HCT116 (cell line): Measurements from ENCODE around the gene SLC13A4. TPM values are rescaled to one million over a fixed set of nuclear protein-coding genes. Genes with fewer than 3 reads are reported as not detected.

Experiments used
- ATAC-seq: fragments of 200-7000 bp; cut with Tn5 transposase; 2 replicates; pipeline ENCODE4 v1.9.1; 2020; ENCODE audit warnings: mild to moderate bottlenecking, moderate library complexity
- BruUV-seq: library from RNA; stranded (reverse); fragments of 400-500 nt; replicated peaks from 2 replicates; lab custom pipeline; 2021; lab: Mats Ljungman, UMichigan
- CTCF ChIA-PET: fragments of 300-600 bp; sonication (Branson Sonifier 250); formaldehyde crosslinking; loops from one replicate; lab custom pipeline; 2021; ENCODE audit warnings: antibody characterized with exemption; lab: Charles Lee
- POLR2A ChIA-PET: fragments of 300-600, 350-600 bp; sonication (Branson Sonifier 250); formaldehyde crosslinking; loops from one replicate; lab custom pipeline; 2021; ENCODE audit warnings: antibody characterized with exemption; lab: Charles Lee
- RAD21 ChIA-PET, 2 experiments: fragments of 300-600 bp; sonication (Branson Sonifier 250); formaldehyde crosslinking; loops; one replicate each; lab custom pipeline; 2023; ENCODE audit warnings: low total read pairs in 2 of 2; ENCODE audit not compliant: uncharacterized antibody in 2 of 2, unreplicated experiment in 2 of 2, low non-redundant PET in 1 of 2; lab: Charles Lee
- DNase-seq: peaks from one replicate; pipeline ENCODE4 v3.0.0-alpha.2; 2010; ENCODE audit warnings: low read depth, low spot score
- H2AFZ ChIP-seq: fragments of 200-600 bp; shearing (Covaris generic), sonication (generic); 2 replicates; pipeline ENCODE4 v1.6.1; 2017; ENCODE audit warnings: low read depth, mixed run types, mixed read lengths, antibody characterized with exemption, low read length; ENCODE audit not compliant: poor library complexity, severe bottlenecking
- H3K27ac ChIP-seq: 2 replicates; pipeline ENCODE4 v1.5.1; 2012; ENCODE audit warnings: low read depth, low read length
- H3K27me3 ChIP-seq: fragments of 200-600 bp; sonication (generic); 2 replicates; pipeline ENCODE4 v1.6.1; 2016; ENCODE audit warnings: mixed run types, low read length, mixed read lengths; ENCODE audit not compliant: insufficient read depth
- H3K36me3 ChIP-seq, 2 experiments: fragments of 200-500 bp in 1 of 2; fragments of 200-600 bp in 1 of 2; sonication (Bioruptor generic) in 1 of 2; sonication (generic) in 1 of 2; 2 replicates each; pipeline versions ENCODE4 v1.5.1 to v1.6.1; 2014 to 2016; ENCODE audit warnings: low read length in 2 of 2, inconsistent platforms in 1 of 2, mixed read lengths in 1 of 2, mixed run types in 1 of 2; ENCODE audit not compliant: insufficient read depth in 2 of 2, control insufficient read depth in 1 of 2
- H3K4me1 ChIP-seq, 2 experiments: fragments of 200-600 bp in 1 of 2; sonication (generic) in 1 of 2; 2 replicates each; pipeline versions ENCODE4 v1.5.1 to v1.6.1; 2012 to 2017; ENCODE audit warnings: low read length in 2 of 2, inconsistent platforms in 1 of 2, mild to moderate bottlenecking in 1 of 2, mixed read lengths in 1 of 2, mixed run types in 1 of 2, moderate library complexity in 1 of 2; ENCODE audit not compliant: insufficient read depth in 2 of 2, control insufficient read depth in 1 of 2
- H3K4me2 ChIP-seq: fragments of 200-600 bp; sonication (generic); 2 replicates; pipeline ENCODE4 v1.6.1; 2017; ENCODE audit warnings: mixed run types, low read length, mixed read lengths
- H3K4me3 ChIP-seq, 2 experiments: fragments of 200-600 bp in 1 of 2; sonication (generic) in 1 of 2; replicated peaks in 1 of 2; 2 replicates each; pipeline ENCODE4 v1.5.1; 2011 to 2016; ENCODE audit warnings: low read length in 2 of 2, control low read depth in 1 of 2, low read depth in 1 of 2, mild to moderate bottlenecking in 1 of 2, mixed read lengths in 1 of 2, mixed run types in 1 of 2
- H3K79me2 ChIP-seq: fragments of 200-600 bp; sonication (generic); 2 replicates; pipeline ENCODE4 v1.6.1; 2017; ENCODE audit warnings: mild to moderate bottlenecking, mixed run types, low read length, moderate library complexity, mixed read lengths; ENCODE audit not compliant: insufficient read depth
- H3K9ac ChIP-seq: fragments of 200-600 bp; sonication (generic); 2 replicates; pipeline ENCODE4 v1.6.1; 2016; ENCODE audit warnings: low read length, mixed read lengths
- H3K9me2 ChIP-seq: fragments of 200-600 bp; sonication (generic), shearing (Covaris generic); 2 replicates; pipeline ENCODE4 v1.6.1; 2017; ENCODE audit warnings: mixed run types, mild to moderate bottlenecking, moderate library complexity; ENCODE audit not compliant: insufficient read depth
- H3K9me3 ChIP-seq, 2 experiments: fragments of 200-500 bp in 1 of 2; fragments of 200-600 bp in 1 of 2; sonication (Bioruptor generic) in 1 of 2; sonication (generic) in 1 of 2; 2 replicates each; pipeline ENCODE4 v1.6.1; 2014 to 2017; ENCODE audit warnings: low read length in 2 of 2, mixed read lengths in 2 of 2, inconsistent platforms in 1 of 2, low read depth in 1 of 2, mild to moderate bottlenecking in 1 of 2, mixed run types in 1 of 2, moderate library complexity in 1 of 2; ENCODE audit not compliant: control insufficient read depth in 1 of 2, insufficient read depth in 1 of 2
- H4K20me1 ChIP-seq: fragments of 200-600 bp; sonication (generic), shearing (Covaris generic); 2 replicates; pipeline ENCODE4 v1.6.1; 2017; ENCODE audit warnings: mixed run types, mild to moderate bottlenecking, moderate library complexity; ENCODE audit not compliant: insufficient read depth
- CBX3 ChIP-seq: IDR thresholded peaks from 2 replicates; pipeline ENCODE4 v1.6.1; 2012; ENCODE audit warnings: low read depth
- CEBPB ChIP-seq: IDR thresholded peaks from 2 replicates; pipeline ENCODE4 v1.6.1; 2012; ENCODE audit warnings: low read depth
- EZH2 ChIP-seq: fragments of 200-600 bp; sonication (generic); IDR thresholded peaks from 2 replicates; pipeline ENCODE4 v1.6.1; 2017; ENCODE audit warnings: antibody characterized with exemption, mixed run types
- EZH2phosphoT487 ChIP-seq: fragments of 200-600 bp; IDR thresholded peaks from 2 replicates; pipeline ENCODE4 v1.6.1; 2018; ENCODE audit warnings: antibody characterized with exemption, borderline replicate concordance
- POLR2AphosphoS5 ChIP-seq: IDR thresholded peaks from 2 replicates; pipeline ENCODE4 v1.6.1; 2011; ENCODE audit warnings: mild to moderate bottlenecking, low read depth, low read length, moderate library complexity
- RAD21 ChIP-seq: IDR thresholded peaks from 2 replicates; pipeline ENCODE4 v1.6.1; 2012; ENCODE audit warnings: low read depth, mild to moderate bottlenecking
- ZFX ChIP-seq: fragments of 450-650 bp; IDR thresholded peaks from 2 replicates; pipeline ENCODE4 v1.6.1; 2017
- ZNF274 ChIP-seq: fragments of 200-500 bp; sonication (Bioruptor generic); IDR thresholded peaks from 2 replicates; pipeline ENCODE4 v1.6.1; 2014; ENCODE audit warnings: mild to moderate bottlenecking, low read depth, low read length, inconsistent platforms
- intact Hi-C: fragments of 100-400 bp; cut with micrococcal nuclease; formaldehyde crosslinking; loops from 2 replicates; pipeline ENCODE4 v1.10.0; 2022
- total RNA-seq: library from RNA; stranded (reverse); gene quantifications from one replicate; pipeline ENCODE4 v1.2.1, GENCODE V29; 2021; ENCODE audit not compliant: unreplicated experiment
- TF ChIP-seq, protein P1 (sequence below): IDR thresholded peaks from 2 replicates; pipeline ENCODE4 v1.6.1; 2012

Gene SLC13A4
- total RNA-seq, 1 experiment from 2014 or later = 0.30 TPM

DNA sequence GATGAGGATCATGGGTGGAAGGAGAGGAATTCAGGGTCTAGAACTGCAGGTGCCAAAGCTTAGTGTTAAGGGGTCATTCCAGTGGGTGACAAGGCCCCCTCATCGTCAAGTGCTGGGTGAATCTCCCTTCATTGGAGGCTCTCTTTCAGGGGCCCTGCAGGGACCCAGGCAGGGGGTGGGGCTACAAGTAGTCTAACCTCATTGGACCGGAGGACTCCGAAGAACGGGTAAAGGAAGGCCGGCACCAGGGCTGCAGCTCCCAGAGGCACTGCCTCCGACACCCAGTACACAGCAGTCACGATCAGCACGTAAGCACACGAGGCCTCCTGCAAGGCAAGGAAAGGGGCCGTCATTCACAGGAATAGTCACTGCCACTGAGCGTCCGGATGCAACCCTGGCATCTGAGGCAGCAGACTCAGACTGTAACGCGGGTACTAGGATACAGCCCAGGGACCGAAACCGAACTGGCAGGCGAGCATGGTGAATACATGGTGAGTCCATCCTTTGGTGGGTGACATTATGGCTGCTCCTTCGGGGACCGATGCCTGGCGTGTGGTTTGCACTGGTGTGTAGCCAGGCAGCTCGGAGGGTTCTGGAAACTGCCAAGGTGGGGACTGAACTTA, 6.7 kb downstream of the SLC13A4 start:
- ChIA-PET POLR2A (no interaction called here), RAD21 (no interaction called here), CTCF (no interaction called here)
- intact Hi-C loops = no loop called here
- Histone ChIP-seq H4K20me1 (no peaks in the 10 kb centered on the region), H3K36me3 (no peaks in the 10 kb centered on the region), H2AFZ (no peak overlapping the region), H3K4me2 (no peak overlapping the region), H3K9ac (no peak overlapping the region), H3K9me2 (no peaks in the 10 kb centered on the region), H3K9me3 (no peaks in the 10 kb centered on the region), H3K4me1 (peaks cover 8 to 9% of the 10 kb centered on the region in 2 experiments; a peak in 3 of 4 replicates), H3K79me2 (no peaks in the 10 kb centered on the region), H3K27ac (no peak overlapping the region), H3K4me3 (no peak overlapping the region), H3K27me3 (no peaks in the 10 kb centered on the region)
- no TSS peak for BruUV-seq
- no peak for DNase-seq
- no peak for TF ChIP-seq ZFX
- TF ChIP-seq CEBPB = no peak
- no peak for TF ChIP-seq POLR2AphosphoS5
- no peak for TF ChIP-seq EZH2phosphoT487
- TF ChIP-seq, protein P1, sequence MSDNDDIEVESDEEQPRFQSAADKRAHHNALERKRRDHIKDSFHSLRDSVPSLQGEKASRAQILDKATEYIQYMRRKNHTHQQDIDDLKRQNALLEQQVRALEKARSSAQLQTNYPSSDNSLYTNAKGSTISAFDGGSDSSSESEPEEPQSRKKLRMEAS = no peak
- TF ChIP-seq CBX3 = no peak
- no peak for TF ChIP-seq RAD21
- ATAC-seq = no peak

DNA sequence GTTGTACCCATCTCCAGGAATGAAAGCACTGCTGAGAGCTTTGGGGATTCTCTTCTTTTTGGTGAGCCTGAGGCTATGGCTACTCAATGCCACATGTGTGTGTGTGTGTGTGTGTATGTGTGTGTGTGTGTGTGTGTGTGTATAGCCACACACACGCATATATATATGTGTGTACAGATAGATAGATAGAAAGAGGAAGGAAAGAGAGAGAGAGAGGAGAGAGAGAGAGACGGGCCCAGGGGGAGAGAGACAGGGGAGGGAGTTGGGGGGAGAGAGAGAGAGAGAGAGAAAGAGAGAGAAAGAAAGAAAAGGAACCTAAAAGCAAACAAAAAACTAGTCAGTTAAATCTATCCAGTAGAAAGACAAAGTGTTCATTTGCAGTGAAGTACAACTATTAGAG, 8.3 kb downstream of the SLC13A4 start:
- Histone ChIP-seq H3K4me2 (no peak overlapping the region), H2AFZ (no peak overlapping the region), H3K4me3 (no peak overlapping the region), H3K9ac (no peak overlapping the region), H3K79me2 (no peaks in the 10 kb centered on the region), H3K27ac (no peak overlapping the region), H3K27me3 (no peaks in the 10 kb centered on the region), H3K36me3 (no peaks in the 10 kb centered on the region), H3K9me2 (no peaks in the 10 kb centered on the region), H3K9me3 (no peaks in the 10 kb centered on the region), H4K20me1 (no peaks in the 10 kb centered on the region), H3K4me1 (peaks cover 20 to 25% of the 10 kb centered on the region in 2 experiments; a peak in 3 of 4 replicates)
- POLR2A ChIA-PET = no interaction called here
- no peak for ATAC-seq
- no peak for DNase-seq
- intact Hi-C loops = no loop called here
- CTCF ChIA-PET = no interaction called here
- TF ChIP-seq POLR2AphosphoS5 (no peak), ZNF274 (no peak), EZH2 (no peak)
- BruUV-seq = no TSS peak
- RAD21 ChIA-PET = no interaction called here
